GM18519 (cell line): ENCODE results near the gene FUT6.
"Not testable (repeated sequence)": the region's sequence is repeated elsewhere in the genome, so short reads cannot be mapped to it uniquely, and the experiment has no call there.

Experiments used
- ATAC-seq: cut with Tn5 transposase; IDR thresholded peaks from one replicate; pipeline ENCODE4 v1.9.1; 2021; ENCODE audit warnings: mild to moderate bottlenecking, moderate library complexity; ENCODE audit not compliant: unreplicated experiment, low FRiP score

Gene FUT6

GRCh38 chr19:5788422-5788821 is 51.1 kb downstream of the FUT6 start:
- no peak for ATAC-seq

- no peak for ATAC-seq
Observed at GRCh38 chr19:5787409-5788182, 51.9 kb downstream of the FUT6 start.

- no peak for ATAC-seq
Observed at GRCh38 chr19:5786593-5787408, 52.7 kb downstream of the FUT6 start.

GRCh38 chr19:5785423-5785822 is 54.1 kb downstream of the FUT6 start:
- ATAC-seq = no peak

GRCh38 chr19:5784581-5785147 is 54.8 kb downstream of the FUT6 start, which contains the start of gene PRR22:
TSS of gene PRR22 (minus strand) at chr19:5784746. CDS start at chr19:5784660, 86 bp downstream.
- ATAC-seq = no peak

GRCh38 chr19:5782945-5783919 is 56.3 kb downstream of the FUT6 start:
- ATAC-seq = no peak

GRCh38 chr19:5782322-5782721 is 57.2 kb downstream of the FUT6 start:
- ATAC-seq = no peak

GRCh38 chr19:5780916-5781315 is 58.6 kb downstream of the FUT6 start:
- ATAC-seq = not testable (repeated sequence)
